ENCODE data around the gene NOTCH1.
"Not testable (repeated sequence)": the region's sequence is repeated elsewhere in the genome, so short reads cannot be mapped to it uniquely, and the experiment has no call there.

NOTCH1 gene

GRCh38 chr9:136585531-136586120, 39.8 kb upstream of the NOTCH1 start:
- Histone ChIP-seq H3K9me3 (ENCODE audit: control insufficient read depth, low read length) (no peaks in the 10 kb centered on the region), H3K4me1 (ENCODE audit: control insufficient read depth, insufficient read depth, low read length) (peaks cover 10% of the 10 kb centered on the region)

GRCh38 chr9:136584934-136585333, 39.1 kb upstream of the NOTCH1 start:
- no peak overlapping the region for H3K9ac ChIP-seq (ENCODE audit: low read length)
- no peak overlapping the region for H3K4me3 ChIP-seq (ENCODE audit: low read length)
- peaks cover 10% of the 10 kb centered on the region for H3K4me1 ChIP-seq (ENCODE audit: control insufficient read depth, insufficient read depth, low read length)

More at GRCh38 chr9:136585531-136586120, 39.8 kb upstream of the NOTCH1 start:
- Histone ChIP-seq H3K4me3 (ENCODE audit: low read length) (no peak overlapping the region), H3K9ac (ENCODE audit: low read length) (no peak overlapping the region), H3K27me3 (ENCODE audit: control insufficient read depth, insufficient read depth, low read length) (peaks cover 15% of the 10 kb centered on the region), H3K36me3 (ENCODE audit: control insufficient read depth, insufficient read depth, low read length) (no peaks in the 10 kb centered on the region)

GRCh38 chr9:136584401-136584932, 38.6 kb upstream of the NOTCH1 start:
- peaks cover 15% of the 10 kb centered on the region for H3K27me3 ChIP-seq (ENCODE audit: control insufficient read depth, insufficient read depth, low read length)
- H3K36me3 ChIP-seq (ENCODE audit: control insufficient read depth, insufficient read depth, low read length) = no peaks in the 10 kb centered on the region
- H3K9ac ChIP-seq (ENCODE audit: low read length) = no peak overlapping the region
- no peak overlapping the region for H3K4me3 ChIP-seq (ENCODE audit: low read length)
- peaks cover 10% of the 10 kb centered on the region for H3K4me1 ChIP-seq (ENCODE audit: control insufficient read depth, insufficient read depth, low read length)
- H3K9me3 ChIP-seq (ENCODE audit: control insufficient read depth, low read length) = no peaks in the 10 kb centered on the region

More at GRCh38 chr9:136584934-136585333, 39.1 kb upstream of the NOTCH1 start:
- no peaks in the 10 kb centered on the region for H3K9me3 ChIP-seq (ENCODE audit: control insufficient read depth, low read length)
- peaks cover 15% of the 10 kb centered on the region for H3K27me3 ChIP-seq (ENCODE audit: control insufficient read depth, insufficient read depth, low read length)
- no peaks in the 10 kb centered on the region for H3K36me3 ChIP-seq (ENCODE audit: control insufficient read depth, insufficient read depth, low read length)

- peaks cover 15% of the 10 kb centered on the region for H3K27me3 ChIP-seq (ENCODE audit: control insufficient read depth, insufficient read depth, low read length)
- no peaks in the 10 kb centered on the region for H3K36me3 ChIP-seq (ENCODE audit: control insufficient read depth, insufficient read depth, low read length)
- no peak overlapping the region for H3K4me3 ChIP-seq (ENCODE audit: low read length)
- H3K4me1 ChIP-seq (ENCODE audit: control insufficient read depth, insufficient read depth, low read length) = peaks cover 6% of the 10 kb centered on the region
- no peak overlapping the region for H3K9ac ChIP-seq (ENCODE audit: low read length)
- H3K9me3 ChIP-seq (ENCODE audit: control insufficient read depth, low read length) = no peaks in the 10 kb centered on the region
Measured at GRCh38 chr9:136582977-136583735, 37.3 kb upstream of the NOTCH1 start.

GRCh38 chr9:136581614-136582447, 36.0 kb upstream of the NOTCH1 start:
- Histone ChIP-seq H3K4me3 (ENCODE audit: low read length) (no peak overlapping the region), H3K4me1 (ENCODE audit: control insufficient read depth, insufficient read depth, low read length) (no peaks in the 10 kb centered on the region), H3K9ac (ENCODE audit: low read length) (no peak overlapping the region), H3K9me3 (ENCODE audit: control insufficient read depth, low read length) (no peaks in the 10 kb centered on the region), H3K27me3 (ENCODE audit: control insufficient read depth, insufficient read depth, low read length) (peaks cover 11% of the 10 kb centered on the region), H3K36me3 (ENCODE audit: control insufficient read depth, insufficient read depth, low read length) (no peaks in the 10 kb centered on the region)

GRCh38 chr9:136579650-136580219, 33.9 kb upstream of the NOTCH1 start:
- not testable (repeated sequence) for H3K27me3 ChIP-seq (ENCODE audit: control insufficient read depth, insufficient read depth, low read length); H3K9ac ChIP-seq (ENCODE audit: low read length); H3K4me3 ChIP-seq (ENCODE audit: low read length); H3K4me1 ChIP-seq (ENCODE audit: control insufficient read depth, insufficient read depth, low read length); H3K36me3 ChIP-seq (ENCODE audit: control insufficient read depth, insufficient read depth, low read length); H3K9me3 ChIP-seq (ENCODE audit: control insufficient read depth, low read length)

GRCh38 chr9:136578915-136579649, 33.2 kb upstream of the NOTCH1 start:
- H3K4me1 ChIP-seq (ENCODE audit: control insufficient read depth, insufficient read depth, low read length) = no peaks in the 10 kb centered on the region
- H3K27me3 ChIP-seq (ENCODE audit: control insufficient read depth, insufficient read depth, low read length) = peaks cover 2% of the 10 kb centered on the region
- no peaks in the 10 kb centered on the region for H3K9me3 ChIP-seq (ENCODE audit: control insufficient read depth, low read length)
- H3K9ac ChIP-seq (ENCODE audit: low read length) = no peak overlapping the region
- H3K36me3 ChIP-seq (ENCODE audit: control insufficient read depth, insufficient read depth, low read length) = no peaks in the 10 kb centered on the region
- H3K4me3 ChIP-seq (ENCODE audit: low read length) = no peak overlapping the region

- H3K4me1 ChIP-seq (ENCODE audit: control insufficient read depth, insufficient read depth, low read length) = no peaks in the 10 kb centered on the region
- H3K27me3 ChIP-seq (ENCODE audit: control insufficient read depth, insufficient read depth, low read length) = no peaks in the 10 kb centered on the region
- H3K36me3 ChIP-seq (ENCODE audit: control insufficient read depth, insufficient read depth, low read length) = no peaks in the 10 kb centered on the region
- H3K9me3 ChIP-seq (ENCODE audit: control insufficient read depth, low read length) = no peaks in the 10 kb centered on the region
- no peak overlapping the region for H3K4me3 ChIP-seq (ENCODE audit: low read length)
- no peak overlapping the region for H3K9ac ChIP-seq (ENCODE audit: low read length)
Measured at GRCh38 chr9:136578626-136578914, 32.7 kb upstream of the NOTCH1 start.

- Histone ChIP-seq H3K4me1 (ENCODE audit: control insufficient read depth, insufficient read depth, low read length) (no peaks in the 10 kb centered on the region), H3K9ac (ENCODE audit: low read length) (no peak overlapping the region), H3K9me3 (ENCODE audit: control insufficient read depth, low read length) (no peaks in the 10 kb centered on the region)
Measured at GRCh38 chr9:136577941-136578625, 32.2 kb upstream of the NOTCH1 start.

GRCh38 chr9:136576269-136576626, 30.4 kb upstream of the NOTCH1 start:
- Histone ChIP-seq H3K4me1 (ENCODE audit: control insufficient read depth, insufficient read depth, low read length) (no peaks in the 10 kb centered on the region), H3K9ac (ENCODE audit: low read length) (no peak overlapping the region), H3K4me3 (ENCODE audit: low read length) (no peak overlapping the region), H3K27me3 (ENCODE audit: control insufficient read depth, insufficient read depth, low read length) (no peaks in the 10 kb centered on the region), H3K36me3 (ENCODE audit: control insufficient read depth, insufficient read depth, low read length) (no peaks in the 10 kb centered on the region), H3K9me3 (ENCODE audit: control insufficient read depth, low read length) (no peaks in the 10 kb centered on the region)

More at GRCh38 chr9:136577941-136578625, 32.2 kb upstream of the NOTCH1 start:
- Histone ChIP-seq H3K4me3 (ENCODE audit: low read length) (no peak overlapping the region), H3K36me3 (ENCODE audit: control insufficient read depth, insufficient read depth, low read length) (no peaks in the 10 kb centered on the region), H3K27me3 (ENCODE audit: control insufficient read depth, insufficient read depth, low read length) (no peaks in the 10 kb centered on the region)

- Histone ChIP-seq H3K27me3 (ENCODE audit: control insufficient read depth, insufficient read depth, low read length) (no peaks in the 10 kb centered on the region), H3K9ac (ENCODE audit: low read length) (no peak overlapping the region), H3K9me3 (ENCODE audit: control insufficient read depth, low read length) (no peaks in the 10 kb centered on the region), H3K36me3 (ENCODE audit: control insufficient read depth, insufficient read depth, low read length) (no peaks in the 10 kb centered on the region), H3K4me1 (ENCODE audit: control insufficient read depth, insufficient read depth, low read length) (no peaks in the 10 kb centered on the region), H3K4me3 (ENCODE audit: low read length) (no peak overlapping the region)
Measured at GRCh38 chr9:136575626-136576268, 29.9 kb upstream of the NOTCH1 start.
